ENCODE data around the gene MMP2. TPM values are rescaled to one million over a fixed set of nuclear protein-coding genes. Genes with fewer than 3 reads are reported as not detected.

MMP2 gene
- total and polyA plus RNA-seq, 11 donors = 22.5 to 157 (median 77.1) TPM

DNA sequence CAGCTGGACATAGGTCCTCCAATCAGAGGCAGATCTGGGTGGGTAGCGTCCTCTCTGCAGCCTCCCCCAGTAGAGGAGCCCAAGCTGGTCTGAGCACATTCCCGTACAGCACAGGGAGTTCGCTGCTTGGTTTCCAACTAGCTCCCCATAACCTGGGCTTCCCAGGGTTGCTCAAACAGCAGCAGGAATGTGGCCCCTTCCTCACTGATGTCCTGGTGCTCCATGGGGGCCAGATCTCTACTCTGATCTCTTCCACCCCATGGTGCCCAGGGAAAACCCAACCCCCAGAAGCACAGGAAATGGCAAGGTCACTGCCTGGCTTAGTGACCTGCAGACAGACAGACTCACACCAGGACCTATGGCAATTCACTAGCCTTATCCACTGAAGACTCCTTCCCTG is 11.1 kb upstream of the MMP2 start:
- intact Hi-C loops (cut with DNase I) = loop anchor here in 7 of 10 donors (2.0 to 5.0 kb wide), 2 partner anchors 75 to 374 kb away; no protein-coding TSS in a partner anchor
- no peaks in the 10 kb centered on the region for H3K27me3 ChIP-seq
- H3K9me3 ChIP-seq = no peaks in the 10 kb centered on the region
- no peaks in the 10 kb centered on the region for H3K36me3 ChIP-seq
- H3K4me3 ChIP-seq = no peak overlapping the region
- H3K4me1 ChIP-seq = peaks cover 0 to 15% (median 3%) of the 10 kb centered on the region in 12 donors
- TF ChIP-seq, protein P1, sequence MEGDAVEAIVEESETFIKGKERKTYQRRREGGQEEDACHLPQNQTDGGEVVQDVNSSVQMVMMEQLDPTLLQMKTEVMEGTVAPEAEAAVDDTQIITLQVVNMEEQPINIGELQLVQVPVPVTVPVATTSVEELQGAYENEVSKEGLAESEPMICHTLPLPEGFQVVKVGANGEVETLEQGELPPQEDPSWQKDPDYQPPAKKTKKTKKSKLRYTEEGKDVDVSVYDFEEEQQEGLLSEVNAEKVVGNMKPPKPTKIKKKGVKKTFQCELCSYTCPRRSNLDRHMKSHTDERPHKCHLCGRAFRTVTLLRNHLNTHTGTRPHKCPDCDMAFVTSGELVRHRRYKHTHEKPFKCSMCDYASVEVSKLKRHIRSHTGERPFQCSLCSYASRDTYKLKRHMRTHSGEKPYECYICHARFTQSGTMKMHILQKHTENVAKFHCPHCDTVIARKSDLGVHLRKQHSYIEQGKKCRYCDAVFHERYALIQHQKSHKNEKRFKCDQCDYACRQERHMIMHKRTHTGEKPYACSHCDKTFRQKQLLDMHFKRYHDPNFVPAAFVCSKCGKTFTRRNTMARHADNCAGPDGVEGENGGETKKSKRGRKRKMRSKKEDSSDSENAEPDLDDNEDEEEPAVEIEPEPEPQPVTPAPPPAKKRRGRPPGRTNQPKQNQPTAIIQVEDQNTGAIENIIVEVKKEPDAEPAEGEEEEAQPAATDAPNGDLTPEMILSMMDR (IDR thresholded peaks at IDR 0.05) = no peak
- TF ChIP-seq POLR2A (IDR thresholded peaks at IDR 0.05) = no peak
- DNase-seq (no peak), ATAC-seq (no peak)
- H3K27ac ChIP-seq = no peak overlapping the region
- WGBS, 4 donors = 79 to 83% (median 81%) methylated on average over 3 of the region's 3 CpGs

DNA sequence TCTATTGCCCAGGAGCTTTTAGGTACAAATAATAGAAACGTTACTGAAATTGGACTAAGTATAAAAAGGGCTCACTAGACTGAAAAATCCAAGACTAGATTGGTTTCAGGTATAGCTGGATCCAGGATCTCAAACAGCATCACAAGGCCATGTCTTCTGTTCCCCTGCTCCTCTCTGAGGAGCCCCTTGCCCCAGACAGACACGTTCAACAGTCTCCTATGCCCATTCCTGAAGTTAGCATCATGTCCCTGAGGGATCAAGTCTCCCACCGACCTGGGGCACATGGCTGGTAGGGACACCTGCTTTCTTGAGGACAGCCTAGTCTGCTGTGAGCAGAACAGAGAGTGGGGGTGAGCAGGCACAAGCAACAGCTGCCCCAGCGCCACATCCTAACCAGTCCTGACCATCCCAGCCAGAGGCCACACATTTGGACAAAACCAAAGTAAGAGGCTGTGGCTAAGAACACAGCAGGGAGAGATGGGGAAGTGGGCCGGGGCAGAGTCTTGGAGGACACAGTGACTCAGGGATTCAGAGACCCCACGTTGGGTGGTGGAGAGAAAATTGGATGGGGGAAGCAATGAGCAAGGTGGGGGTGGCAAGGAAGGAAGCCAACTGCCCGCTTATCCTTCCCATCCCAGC is 10.5 kb upstream of the MMP2 start:
- Histone ChIP-seq H3K27ac (no peak overlapping the region), H3K4me1 (peaks cover 0 to 15% (median 3%) of the 10 kb centered on the region in 12 donors), H3K4me3 (no peak overlapping the region), H3K9me3 (no peaks in the 10 kb centered on the region), H3K27me3 (no peaks in the 10 kb centered on the region), H3K36me3 (no peaks in the 10 kb centered on the region)
- 81 to 89% (median 83%) methylated on average over 7 of the region's 7 CpGs for WGBS, 4 donors
- no peak for TF ChIP-seq POLR2A (IDR thresholded peaks at IDR 0.05)
- TF ChIP-seq, protein P1 (IDR thresholded peaks at IDR 0.05) = no peak
- DNase-seq = no peak
- ATAC-seq = no peak
- intact Hi-C loops (cut with DNase I) = loop anchor here in 6 of 10 donors (5.0 kb wide), 1 partner anchor 374 kb away; no protein-coding TSS in a partner anchor

DNA sequence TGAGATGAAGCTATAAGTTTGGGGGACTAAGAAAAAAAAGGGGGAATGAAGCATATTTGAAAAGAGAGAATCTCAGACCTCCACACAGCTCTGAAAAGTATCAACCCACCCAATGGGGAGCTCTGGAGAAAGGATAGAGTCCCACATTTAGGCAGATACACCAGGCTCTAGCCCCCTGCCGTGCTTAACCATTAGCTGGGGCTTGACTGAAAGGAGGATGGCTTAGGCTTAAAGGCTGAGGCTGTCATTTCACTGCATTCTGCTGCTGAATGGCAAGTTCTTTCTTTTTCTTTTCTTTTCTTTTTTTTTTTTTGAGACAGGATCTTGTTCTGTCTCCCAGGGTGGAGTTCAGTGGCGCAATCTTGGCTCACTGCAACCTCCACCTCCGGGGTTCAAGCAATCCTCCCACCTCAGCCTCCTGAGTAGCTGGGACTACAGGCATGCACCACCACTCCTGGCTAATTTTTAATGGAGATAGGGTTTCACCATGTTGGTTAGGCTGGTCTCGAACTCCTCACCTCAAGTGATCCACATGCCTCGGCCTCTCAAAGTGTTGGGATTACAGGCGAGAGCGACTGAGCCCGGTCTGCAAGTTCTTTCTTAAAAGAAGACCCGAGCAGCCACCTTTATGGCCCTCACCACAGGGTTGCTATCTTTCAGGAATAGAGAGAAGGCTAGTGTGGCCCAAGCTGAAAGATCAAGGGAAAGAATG is 9.0 kb upstream of the MMP2 start:
- ATAC-seq = no peak
- Histone ChIP-seq H3K36me3 (no peaks in the 10 kb centered on the region), H3K27me3 (no peaks in the 10 kb centered on the region), H3K27ac (no peak overlapping the region), H3K9me3 (no peaks in the 10 kb centered on the region), H3K4me3 (no peak overlapping the region), H3K4me1 (peaks cover 0 to 15% (median 3%) of the 10 kb centered on the region in 12 donors)
- WGBS, 4 donors = 84 to 93% (median 89%) methylated on average over 7 to 9 of the region's 9 CpGs
- intact Hi-C loops (cut with DNase I) = loop anchor here in 6 of 10 donors (5.0 kb wide), 1 partner anchor 372 kb away; no protein-coding TSS in a partner anchor
- TF ChIP-seq POLR2A (IDR thresholded peaks at IDR 0.05) = no peak
- DNase-seq = no peak

DNA sequence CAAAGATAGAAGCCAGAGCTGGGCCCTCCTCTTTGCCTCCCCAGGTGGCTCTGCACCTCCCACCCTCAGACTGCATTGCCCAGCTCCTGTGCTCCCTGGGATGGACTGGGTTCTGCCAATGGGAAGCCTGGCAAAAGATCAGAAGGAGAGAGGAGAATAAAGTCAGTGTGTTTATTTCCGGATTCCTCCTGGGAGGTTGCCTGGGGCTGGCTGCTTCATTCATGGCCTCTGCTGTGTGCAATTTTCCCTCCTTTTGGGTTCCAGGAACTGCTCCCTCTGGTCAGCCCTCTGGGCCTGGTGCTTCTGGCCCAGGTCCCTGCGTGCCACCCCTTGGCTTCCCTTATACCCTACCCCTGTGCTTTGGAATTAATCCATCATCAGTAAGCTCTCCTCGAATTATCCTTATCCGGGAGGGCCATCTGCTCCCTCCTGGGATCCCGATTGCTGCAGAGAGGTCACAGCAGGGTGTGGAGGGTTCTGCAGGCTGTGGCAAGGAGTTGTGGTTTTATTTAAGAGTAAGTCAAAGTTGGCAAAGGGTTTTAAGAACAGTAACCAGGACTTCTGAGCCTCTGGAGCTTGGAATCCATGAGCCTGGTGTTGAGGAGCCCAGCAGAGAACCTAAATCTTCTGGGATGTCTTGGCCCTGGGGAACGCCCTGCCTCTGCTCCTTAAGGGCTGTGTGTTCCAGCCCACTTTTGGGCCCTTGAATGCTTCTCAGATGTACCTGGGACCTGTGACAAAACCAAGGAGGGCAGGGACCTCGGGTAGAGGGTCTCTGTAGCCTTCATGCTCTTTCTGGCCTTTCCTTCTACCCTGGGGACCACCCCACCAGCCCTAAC is 8.2 kb upstream of the MMP2 start:
- Histone ChIP-seq H3K36me3 (no peaks in the 10 kb centered on the region), H3K4me1 (peaks cover 0 to 15% (median 5%) of the 10 kb centered on the region in 12 donors), H3K27me3 (no peaks in the 10 kb centered on the region), H3K9me3 (no peaks in the 10 kb centered on the region), H3K27ac (peak overlapping the region in 1 of 12 donors; percentile 24), H3K4me3 (no peak overlapping the region)
- intact Hi-C loops (cut with DNase I) = no loop called here
- WGBS, 4 donors = 47 to 68% (median 61%) methylated on average over 7 of the region's 7 CpGs
- no peak for DNase-seq
- TF ChIP-seq POLR2A (IDR thresholded peaks at IDR 0.05) = no peak
- TF ChIP-seq, protein P1 (IDR thresholded peaks at IDR 0.05) = no peak
- peak in 3 of 4 donors; percentile 10 to 57 (median 23) for ATAC-seq

Measured in heart left ventricle (tissue), 16 donors.